HepG2 (cell line): ENCODE measurements around the gene RRP12. TPM values are rescaled to one million over a fixed set of nuclear protein-coding genes. Genes with fewer than 3 reads are reported as not detected.

Source experiments
- ATAC-seq: fragments of 200-7000 bp; cut with Tn5 transposase; 3 replicates; pipeline ENCODE4 v1.9.1; 2020; ENCODE audit warnings: mild to moderate bottlenecking, moderate library complexity
- BruUV-seq: library from RNA; stranded (reverse); fragments of 400-500 nt; replicated peaks from 2 replicates; lab custom pipeline; 2021; lab: Mats Ljungman, UMichigan
- CTCF ChIA-PET: fragments of 300-600 bp; formaldehyde crosslinking; extraction: SDS; loops from one replicate; lab custom pipeline; 2021; ENCODE audit warnings: low total read pairs, inconsistent platforms, low intra/inter-chr PET ratio; lab: Yijun Ruan, JAX
- POLR2A ChIA-PET: fragments of 350-600 bp; sonication (Branson Sonifier 250); formaldehyde crosslinking; loops from one replicate; lab custom pipeline; 2020; ENCODE audit warnings: antibody characterized with exemption, inconsistent platforms; lab: Yijun Ruan, JAX
- DNase-seq: peaks from one replicate; pipeline ENCODE4 v3.0.0-alpha.2; 2015; ENCODE audit warnings: low spot score
- FAIRE-seq: peaks from 3 replicates; lab custom pipeline; 2011; peaks lifted over from hg19 to GRCh38; lab: Jason Lieb, UNC
- H2AFZ ChIP-seq: one replicate; pipeline ENCODE4 v1.6.1; 2011; ENCODE audit warnings: low read length, inconsistent platforms
- H3K27ac ChIP-seq: fragments of 300-600 bp; 3 replicates; pipeline ENCODE4 v1.8.0; 2011; ENCODE audit warnings: mixed run types, mild to moderate bottlenecking, mixed read lengths, low read length, inconsistent platforms; ENCODE audit not compliant: insufficient read depth; ENCODE audit errors: extremely low read length
- H3K27me3 ChIP-seq, 2 experiments: fragments of 200-600 bp in 1 of 2; 2 replicates in 1 of 2; 3 replicates in 1 of 2; pipeline versions ENCODE4 v1.6.0 to v1.8.0; 2011; ENCODE audit warnings: low read length in 2 of 2, mild to moderate bottlenecking in 2 of 2, moderate library complexity in 2 of 2, inconsistent platforms in 1 of 2; ENCODE audit not compliant: insufficient read depth in 2 of 2, control insufficient read depth in 1 of 2
- H3K36me3 ChIP-seq, 2 experiments: fragments of 200-600 bp in 1 of 2; replicated peaks in 1 of 2; 2 replicates in 1 of 2; 3 replicates in 1 of 2; pipeline versions ENCODE4 v1.5.1 to v1.8.0; 2011; ENCODE audit warnings: low read length in 2 of 2, inconsistent platforms in 1 of 2; ENCODE audit not compliant: insufficient read depth in 2 of 2, control insufficient read depth in 1 of 2
- H3K4me1 ChIP-seq: 2 replicates; pipeline ENCODE4 v1.5.1; 2012; ENCODE audit warnings: low read length, inconsistent platforms; ENCODE audit not compliant: insufficient read depth
- H3K4me2 ChIP-seq: 2 replicates; pipeline ENCODE4 v1.6.0; 2011; ENCODE audit warnings: low read depth, low read length, inconsistent platforms
- H3K4me3 ChIP-seq, 3 experiments: fragments of 200-600 bp in 1 of 3; sonication (generic), shearing (Covaris generic) in 1 of 3; replicated peaks in 1 of 3; 2 replicates each; pipeline ENCODE4 v1.5.1; 2011 to 2016; ENCODE audit warnings: low read length in 3 of 3, inconsistent platforms in 2 of 3, low read depth in 2 of 3, mild to moderate bottlenecking in 2 of 3, control low read depth in 1 of 3, mixed read lengths in 1 of 3; ENCODE audit not compliant: insufficient read depth in 1 of 3
- H3K79me2 ChIP-seq: one replicate; pipeline ENCODE4 v1.6.1; 2011; ENCODE audit warnings: low read length, inconsistent platforms; ENCODE audit not compliant: insufficient read depth
- H3K9ac ChIP-seq: 2 replicates; pipeline ENCODE4 v1.6.0; 2011; ENCODE audit warnings: mild to moderate bottlenecking, low read depth, low read length, inconsistent platforms; ENCODE audit not compliant: insufficient read depth
- H3K9me3 ChIP-seq: 2 replicates; pipeline ENCODE4 v1.5.1; 2012; ENCODE audit warnings: mild to moderate bottlenecking, low read length
- H4K20me1 ChIP-seq: 2 replicates; pipeline ENCODE4 v1.6.0; 2011; ENCODE audit warnings: inconsistent platforms, mild to moderate bottlenecking, low read length, moderate library complexity; ENCODE audit not compliant: insufficient read depth
- ATF4 ChIP-seq, 2 experiments: fragments of 450-650 bp in 1 of 2; sonication (generic) in 1 of 2; formaldehyde crosslinking; IDR thresholded peaks; 2 replicates each; pipeline versions ENCODE4 v1.5.0 to v1.8.0; 2020 to 2022; ENCODE audit warnings: mild to moderate bottlenecking in 1 of 2, missing genetic modification reagents in 1 of 2
- CAMTA2 ChIP-seq: sonication (generic); formaldehyde crosslinking; IDR thresholded peaks from 2 replicates; pipeline ENCODE4 v1.4.0; 2020; ENCODE audit warnings: mild to moderate bottlenecking, missing genetic modification reagents, borderline replicate concordance
- HNRNPLL ChIP-seq: fragments of 200-400 bp; formaldehyde crosslinking; IDR thresholded peaks from 2 replicates; pipeline ENCODE4 v1.6.1; 2017; ENCODE audit warnings: mild to moderate bottlenecking, low read depth, low read length; ENCODE audit not compliant: poor library complexity, severe bottlenecking
- KLF12 ChIP-seq: sonication (generic); formaldehyde crosslinking; IDR thresholded peaks from 2 replicates; pipeline ENCODE4 v1.4.0; 2020; ENCODE audit warnings: missing genetic modification reagents, borderline replicate concordance
- MED8 ChIP-seq: sonication (generic); formaldehyde crosslinking; IDR thresholded peaks from 2 replicates; pipeline ENCODE4 v1.8.1; 2023; ENCODE audit warnings: mild to moderate bottlenecking, missing genetic modification reagents; ENCODE audit not compliant: insufficient replicate concordance
- NCOA5 ChIP-seq: sonication (generic); formaldehyde crosslinking; IDR thresholded peaks from 2 replicates; pipeline ENCODE4 v1.4.0; 2020; ENCODE audit warnings: missing genetic modification reagents
- NFAT5 ChIP-seq: sonication (generic); formaldehyde crosslinking; IDR thresholded peaks from 2 replicates; pipeline ENCODE4 v1.4.0; 2020; ENCODE audit warnings: missing genetic modification reagents
- POLR2AphosphoS2 ChIP-seq: IDR thresholded peaks from 2 replicates; pipeline ENCODE4 v1.6.1; 2011; ENCODE audit warnings: low read depth, low read length, improper control_type of control experiment
- RELA ChIP-seq: sonication (generic); formaldehyde crosslinking; IDR thresholded peaks from 2 replicates; pipeline ENCODE4 v1.4.0; 2020; ENCODE audit warnings: missing genetic modification reagents
- SP5 ChIP-seq: IDR thresholded peaks from 2 replicates; pipeline ENCODE4 v1.6.1; 2016; ENCODE audit warnings: low read depth, borderline replicate concordance
- TFDP1 ChIP-seq: IDR thresholded peaks from 2 replicates; pipeline ENCODE4 v1.6.1; 2016; ENCODE audit warnings: missing compliant biosample characterization, missing genetic modification reagents, borderline replicate concordance
- ZBTB3 ChIP-seq: sonication (generic); formaldehyde crosslinking; IDR thresholded peaks from 2 replicates; pipeline ENCODE4 v1.4.0; 2020; ENCODE audit warnings: low read depth, mild to moderate bottlenecking, moderate library complexity, missing genetic modification reagents, borderline replicate concordance
- ZBTB33 ChIP-seq: sonication (generic); formaldehyde crosslinking; IDR thresholded peaks from 2 replicates; pipeline ENCODE4 v1.4.0; 2020; ENCODE audit warnings: missing genetic modification reagents
- ZNF468 ChIP-seq: sonication (generic); formaldehyde crosslinking; IDR thresholded peaks from 2 replicates; pipeline ENCODE4 v1.8.0; 2022; ENCODE audit warnings: mild to moderate bottlenecking, moderate library complexity, missing genetic modification reagents
- ZNF839 ChIP-seq: sonication (generic); formaldehyde crosslinking; IDR thresholded peaks from 2 replicates; pipeline ENCODE4 v1.4.0; 2020; ENCODE audit warnings: missing genetic modification reagents, mild to moderate bottlenecking, borderline replicate concordance
- WGBS: methylation state at CpG from one replicate; pipeline ENCODE4 v1.1.6; 2017; ENCODE audit warnings: low lambda C conversion rate; 5-methylcytosine and 5-hydroxymethylcytosine counted together
- in situ Hi-C: cut with HindIII; loops from 2 replicates; pipeline ENCODE4 v1.10.0; 2017; ENCODE audit warnings: low pct_unique_long_range_greater_than_20kb; ENCODE audit not compliant: extremely low pct_ligation_motif_present
- intact Hi-C: fragments of 100-400 bp; cut with micrococcal nuclease; formaldehyde crosslinking; loops from one replicate; pipeline ENCODE4 v1.10.0; 2022; ENCODE audit not compliant: unreplicated experiment
- polyA plus RNA-seq, 8 experiments: library from polyadenylated mRNA; depleted of rRNA in 3 of 8; stranded (reverse) in 7 of 8; unstranded in 1 of 8; fragments of >200 nt; fragmentation: Illumina TruSeq in 4 of 8; extraction: Trizol in 4 of 8; gene quantifications; 2 replicates each; pipeline versions ENCODE4 v1.2.1 to v1.2.3, GENCODE V29; 2011 to 2016; ENCODE audit warnings: low read depth in 4 of 8, missing spikeins in 1 of 8, mixed read lengths in 1 of 8; ENCODE audit not compliant: insufficient read depth in 1 of 8
- total RNA-seq, 5 experiments: library from RNA; depleted of rRNA; stranded (reverse); fragments of >200 nt; fragmentation: Illumina TruSeq; extraction: Trizol; gene quantifications; 2 replicates each; pipeline ENCODE4 v1.2.3, GENCODE V29; 2016; ENCODE audit warnings: low read depth in 1 of 5

Gene RRP12
- total and polyA plus RNA-seq, 2 of the 13 experiments (the other 11 are each of a cell fraction or from before 2014, with no cell fraction given), result 13.2 to 39.4 TPM

GRCh38 chr10:97356318-97356914, 44.7 kb downstream of the RRP12 start:
- no peaks in the 10 kb centered on the region for H3K9me3 ChIP-seq
- BruUV-seq, result TSS peak; percentile 46
- no peaks in the 10 kb centered on the region for H3K27me3 ChIP-seq
- H3K79me2 ChIP-seq, result no peaks in the 10 kb centered on the region
- H3K9ac ChIP-seq, result no peak overlapping the region
- no peaks in the 10 kb centered on the region for H3K4me1 ChIP-seq
- H3K4me2 ChIP-seq, result no peak overlapping the region
- ATAC-seq (no peak), FAIRE-seq (no peak), DNase-seq (no peak)
- H3K27ac ChIP-seq, result no peak overlapping the region
- ChIA-PET POLR2A (no interaction called here), CTCF (interaction anchor here (2.1 kb wide), 1 partner anchor 77 kb away, joined by 15 read pairs; no protein-coding TSS in a partner anchor)
- H3K4me3 ChIP-seq, result no peak overlapping the region
- peaks cover 22 to 50% of the 10 kb centered on the region in 2 experiments; a peak in 4 of 5 replicates for H3K36me3 ChIP-seq
- 93% methylated on average over 3 of the region's 6 CpGs for WGBS
- no peak overlapping the region for H2AFZ ChIP-seq
- in situ Hi-C loops, result no loop called here
- intact Hi-C loops, result no loop called here
- H4K20me1 ChIP-seq, result no peaks in the 10 kb centered on the region
- TF ChIP-seq KLF12, result no peak
- no peak for TF ChIP-seq HNRNPLL
- TF ChIP-seq ATF4 (CRISPR knock-in tag; IDR thresholded peaks at IDR 0.05), result no peak
- TF ChIP-seq ZNF839, result no peak
- no peak for TF ChIP-seq ZNF468
- no peak for TF ChIP-seq ZBTB33 (CRISPR knock-in tag)
- no peak for TF ChIP-seq TFDP1 (CRISPR knock-in tag)
- no peak for TF ChIP-seq NFAT5 (CRISPR knock-in tag)
- no peak for TF ChIP-seq SP5
- TF ChIP-seq POLR2AphosphoS2, result no peak
- no peak for TF ChIP-seq CAMTA2 (CRISPR knock-in tag)
- TF ChIP-seq RELA, result no peak
- TF ChIP-seq ZBTB3 (CRISPR knock-in tag), result no peak
- no peak for TF ChIP-seq MED8 (CRISPR knock-in tag)
- TF ChIP-seq NCOA5, result no peak
